Right lobe of liver (tissue), 6 donors: ENCODE measurements around the gene NTM. TPM values are rescaled to one million over a fixed set of nuclear protein-coding genes. Genes with fewer than 3 reads are reported as not detected.
"Not testable (repeated sequence)": the region's sequence is repeated elsewhere in the genome, so short reads cannot be mapped to it uniquely, and the experiment has no call there.

Source experiments
- ATAC-seq, 4 donors: fragments of 200-7000 bp; cut with Tn5 transposase; one replicate each; pipeline ENCODE4 v1.9.1; 2020; ENCODE audit warnings: mild to moderate bottlenecking in 4 of 4, moderate library complexity in 4 of 4
- DNase-seq, 3 donors: peaks; one replicate each; pipeline ENCODE4 v3.0.0-alpha.2; 2020
- H3K27ac ChIP-seq, 3 donors: fragments of 200-600 bp; one replicate each; pipeline ENCODE4 v1.8.0; 2022
- H3K27me3 ChIP-seq, 2 donors: fragments of 200-600 bp; one replicate each; pipeline ENCODE4 v1.8.0; 2022
- H3K36me3 ChIP-seq, 4 donors: fragments of 200-600 bp; sonication (generic) in 1 of 4; one replicate each; pipeline versions ENCODE4 v1.5.1 to v1.8.0; 2017 to 2022; ENCODE audit warnings: control low read depth in 1 of 4
- H3K4me1 ChIP-seq, 4 donors: fragments of 200-600 bp; sonication (generic) in 1 of 4; one replicate each; pipeline versions ENCODE4 v1.5.1 to v1.8.0; 2017 to 2022; ENCODE audit warnings: control low read depth in 1 of 4
- H3K4me3 ChIP-seq, 3 donors: fragments of 200-600 bp; one replicate each; pipeline ENCODE4 v1.8.0; 2022
- H3K9me3 ChIP-seq, 4 donors: fragments of 200-600 bp; sonication (generic) in 1 of 4; one replicate each; pipeline versions ENCODE4 v1.5.1 to v1.8.0; 2017 to 2022; ENCODE audit warnings: control low read depth in 1 of 4
- CTCF ChIP-seq, 4 donors: fragments of 200-600 bp in 3 of 4; fragments of 450-650 bp in 1 of 4; IDR thresholded peaks; one replicate each; pipeline versions ENCODE4 v1.5.1 to v1.8.0; 2016 to 2022; ENCODE audit warnings: antibody characterized with exemption in 4 of 4, mild to moderate bottlenecking in 2 of 4
- POLR2A ChIP-seq: fragments of 450-650 bp; IDR thresholded peaks from one replicate; pipeline ENCODE4 v1.6.1; 2017; ENCODE audit warnings: antibody characterized with exemption, mild to moderate bottlenecking
- WGBS: methylation state at CpG from one replicate; pipeline ENCODE4 v1.1.6; 2018; ENCODE audit warnings: low coverage, low lambda C conversion rate; ENCODE audit not compliant: insufficient coverage; ENCODE audit errors: missing lambda C conversion rate; 5-methylcytosine and 5-hydroxymethylcytosine counted together
- intact Hi-C, 2 donors: fragments of 100-400 bp; cut with DNase I; formaldehyde crosslinking; loops; one replicate each; pipeline versions ENCODE4 v1.11.2 to v1.14.1; 2022
- total RNA-seq, 6 experiments: library from RNA; depleted of rRNA in 2 of 6; stranded (reverse); fragments of >200 nt in 2 of 6; fragmentation: NEBNext Ultra II Directional in 3 of 6; extraction: Animal tissue kit (Norgen Biotek cat#: 25700) in 3 of 6; gene quantifications; one replicate each; pipeline versions ENCODE4 v1.1.0 to v1.2.4, GENCODE V29; 2016 to 2023
- donor health status: DM: no; HTN: yes; CAD: no.
- donor health status: DM: no; HTN: no; CAD: no.
- donor health status: DM: no; HTN: no; CAD: no.
- donor health status: DM: no; HTN: yes; CAD: no.
- donor health status: DM: no; HTN: yes; CAD: no.

NTM gene
- total RNA-seq, 6 experiments from 2014 or later, result 0.35 TPM; not detected in 5

GRCh38 chr11:132314911-132315455 is 944.6 kb downstream of the NTM start:
- DNase-seq (no peak), ATAC-seq (no peak)
- Histone ChIP-seq H3K4me1 (no peaks in the 10 kb centered on the region), H3K4me3 (no peak overlapping the region), H3K27ac (no peak overlapping the region), H3K36me3 (no peaks in the 10 kb centered on the region), H3K27me3 (no peaks in the 10 kb centered on the region), H3K9me3 (no peaks in the 10 kb centered on the region)
- intact Hi-C loops, result no loop called here
- no peak for TF ChIP-seq CTCF (IDR thresholded peaks at IDR 0.05)
- no peak for TF ChIP-seq POLR2A
- 46% methylated on average over 3 of the region's 5 CpGs for WGBS

- Histone ChIP-seq H3K4me3 (no peak overlapping the region), H3K36me3 (no peaks in the 10 kb centered on the region), H3K4me1 (no peaks in the 10 kb centered on the region), H3K27ac (no peak overlapping the region), H3K27me3 (no peaks in the 10 kb centered on the region), H3K9me3 (no peaks in the 10 kb centered on the region)
- ATAC-seq (no peak), DNase-seq (no peak)
- WGBS, result 39% methylated on average over 5 of the region's 6 CpGs
- intact Hi-C loops, result no loop called here
- TF ChIP-seq POLR2A (no peak), CTCF (IDR thresholded peaks at IDR 0.05) (no peak)
Observed at GRCh38 chr11:132315696-132316095, 945.3 kb downstream of the NTM start.

- no peak for DNase-seq
- H3K27me3 ChIP-seq, result no peaks in the 10 kb centered on the region
- ATAC-seq, result no peak
- no peak for TF ChIP-seq POLR2A
- TF ChIP-seq CTCF (IDR thresholded peaks at IDR 0.05), result no peak
- no peak overlapping the region for H3K4me3 ChIP-seq
- WGBS, result 55% methylated on average over 8 of the region's 8 CpGs
- H3K4me1 ChIP-seq, result no peaks in the 10 kb centered on the region
- no peaks in the 10 kb centered on the region for H3K9me3 ChIP-seq
- intact Hi-C loops, result no loop called here
- no peaks in the 10 kb centered on the region for H3K36me3 ChIP-seq
- H3K27ac ChIP-seq, result no peak overlapping the region
Observed at GRCh38 chr11:132318421-132319157, 948.2 kb downstream of the NTM start.

- WGBS, result 37% methylated on average over 5 of the region's 6 CpGs
- H3K36me3 ChIP-seq, ATAC-seq, intact Hi-C loops, DNase-seq, H3K4me1 ChIP-seq, H3K27ac ChIP-seq, H3K4me3 ChIP-seq, H3K9me3 ChIP-seq, H3K27me3 ChIP-seq: not testable (repeated sequence)
Observed at GRCh38 chr11:132319419-132319818, 949.0 kb downstream of the NTM start.

- DNase-seq, result no peak
- H3K27me3 ChIP-seq, result no peaks in the 10 kb centered on the region
Observed at GRCh38 chr11:132330515-132330914, 960.1 kb downstream of the NTM start.

More at GRCh38 chr11:132330515-132330914, 960.1 kb downstream of the NTM start:
- TF ChIP-seq POLR2A (no peak), CTCF (IDR thresholded peaks at IDR 0.05) (no peak)
- Histone ChIP-seq H3K9me3 (no peaks in the 10 kb centered on the region), H3K4me3 (no peak overlapping the region), H3K36me3 (no peaks in the 10 kb centered on the region), H3K27ac (no peak overlapping the region), H3K4me1 (no peaks in the 10 kb centered on the region)
- 31% methylated on average over 5 of the region's 7 CpGs for WGBS
- ATAC-seq, result no peak
- intact Hi-C loops, result no loop called here
